Measurements from ENCODE around the gene ACVRL1.

DNA sequence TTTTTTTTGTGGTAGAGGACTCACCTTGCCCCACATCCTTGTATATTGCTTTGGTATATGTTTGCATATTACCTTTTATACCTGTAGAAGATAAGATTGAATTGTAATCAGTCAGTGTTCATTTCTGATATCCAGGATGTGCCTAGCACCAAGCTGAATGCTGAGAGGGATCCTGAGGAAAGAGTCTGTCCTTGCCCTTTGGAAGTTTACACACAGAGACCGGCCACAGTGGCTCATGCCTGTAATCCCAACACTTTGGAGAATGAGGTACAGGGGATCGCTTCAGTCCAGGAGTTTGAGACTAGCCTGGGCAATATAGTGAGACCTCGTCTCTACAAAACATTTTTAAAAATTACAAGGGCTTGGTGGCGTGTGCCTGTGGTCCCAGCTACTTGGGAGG is 52.6 kb downstream of the ACVRL1 start:
- TF ChIP-seq FOXA1 (IDR thresholded peaks at IDR 0.05) = no peak
- TF ChIP-seq BHLHE40 (IDR thresholded peaks at IDR 0.05; ENCODE audit: borderline replicate concordance) = no peak
- no peak for TF ChIP-seq SP1 (IDR thresholded peaks at IDR 0.05)
- TF ChIP-seq L3MBTL2 (conservative IDR thresholded peaks at IDR 0.05) = no peak
- TF ChIP-seq FOXM1 (IDR thresholded peaks at IDR 0.05; ENCODE audit: borderline replicate concordance) = no peak
- TF ChIP-seq TARDBP (IDR thresholded peaks at IDR 0.05) = no peak
- no peak for TF ChIP-seq CTBP1 (IDR thresholded peaks at IDR 0.05; ENCODE audit: borderline replicate concordance)
- TF ChIP-seq SUZ12 (IDR thresholded peaks at IDR 0.05) = no peak
- TF ChIP-seq, protein P1, sequence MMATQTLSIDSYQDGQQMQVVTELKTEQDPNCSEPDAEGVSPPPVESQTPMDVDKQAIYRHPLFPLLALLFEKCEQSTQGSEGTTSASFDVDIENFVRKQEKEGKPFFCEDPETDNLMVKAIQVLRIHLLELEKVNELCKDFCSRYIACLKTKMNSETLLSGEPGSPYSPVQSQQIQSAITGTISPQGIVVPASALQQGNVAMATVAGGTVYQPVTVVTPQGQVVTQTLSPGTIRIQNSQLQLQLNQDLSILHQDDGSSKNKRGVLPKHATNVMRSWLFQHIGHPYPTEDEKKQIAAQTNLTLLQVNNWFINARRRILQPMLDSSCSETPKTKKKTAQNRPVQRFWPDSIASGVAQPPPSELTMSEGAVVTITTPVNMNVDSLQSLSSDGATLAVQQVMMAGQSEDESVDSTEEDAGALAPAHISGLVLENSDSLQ (IDR thresholded peaks at IDR 0.05) = no peak
- TF ChIP-seq HDGF (IDR thresholded peaks at IDR 0.05; ENCODE audit: borderline replicate concordance) = no peak
- no peak for TF ChIP-seq FOXK2 (IDR thresholded peaks at IDR 0.05)
- TF ChIP-seq ELF4 (IDR thresholded peaks at IDR 0.05) = no peak
- no peak for TF ChIP-seq NFRKB (IDR thresholded peaks at IDR 0.05)

All from HEK293T (cell line).